ENCODE data around the gene MUC4.

- TF ChIP-seq CTCF (IDR thresholded peaks at IDR 0.05) = no peak
- TF ChIP-seq POLR2A (IDR thresholded peaks at IDR 0.05) = no peak
- no peak for TF ChIP-seq EP300 (IDR thresholded peaks at IDR 0.05)
Measured at GRCh38 chr3:195845483-195845882, 33.8 kb upstream of the MUC4 start.

Data from stomach (tissue), 4 donors.